AG04449 (cell line): Measurements from ENCODE around the gene ACAP3.

Source experiments
- CTCF ChIA-PET: fragments of 350-600 bp; formaldehyde crosslinking; extraction: SDS; loops from one replicate; lab custom pipeline; 2021; ENCODE audit warnings: antibody characterized with exemption; lab: Yijun Ruan, JAX
- POLR2A ChIA-PET: fragments of 400-600, 350-600 bp; formaldehyde crosslinking; extraction: SDS; loops from one replicate; lab custom pipeline; 2020; ENCODE audit warnings: antibody characterized with exemption, inconsistent platforms; lab: Yijun Ruan, JAX
- DNase-seq: peaks from one replicate; pipeline ENCODE4 v3.0.0-alpha.2; 2010; ENCODE audit warnings: low read depth, low spot score
- H3K4me3 ChIP-seq: 2 replicates; pipeline ENCODE4 v1.5.1; 2011; ENCODE audit warnings: low read depth, mild to moderate bottlenecking, control low read depth, low read length
- CTCF ChIP-seq: IDR thresholded peaks from one replicate; pipeline ENCODE4 v1.5.1; 2011; ENCODE audit warnings: mild to moderate bottlenecking, moderate library complexity, low read length, control low read depth, inconsistent platforms; ENCODE audit not compliant: insufficient read depth; ENCODE audit errors: missing control alignments

ACAP3 gene

GRCh38 chr1:1354271-1355247 lies 46.8 kb upstream of the ACAP3 start:
- DNase-seq, result no peak
- TF ChIP-seq CTCF, result no peak
- H3K4me3 ChIP-seq, result peak overlapping the region; percentile 85
- ChIA-PET CTCF (interaction anchor here (1.0 kb wide), 1 partner anchor 17 kb away, joined by 3 read pairs; no protein-coding TSS in a partner anchor), POLR2A (interaction anchor here (1.0 kb wide), 1 partner anchor 9 kb away, joined by 3 read pairs; no protein-coding TSS in a partner anchor)

- no peak for TF ChIP-seq CTCF
- H3K4me3 ChIP-seq, result peak overlapping the region; percentile 13
- CTCF ChIA-PET, result interaction anchor here (2.4 kb wide), 2 partner anchors 18 to 21 kb away, joined by 10 to 13 read pairs; partner anchors contain the start of gene AURKAIP1
- DNase-seq, result no peak
- POLR2A ChIA-PET, result no interaction called here
These were observed 45.8 kb upstream of the ACAP3 start for GRCh38 chr1:1353389-1354151.

GRCh38 chr1:1352786-1353388 lies 45.2 kb upstream of the ACAP3 start:
- CTCF ChIA-PET, result interaction anchor here (0.9 to 2.4 kb wide), 6 partner anchors 12 to 88 kb away, joined by 3 to 13 read pairs (median 6); partner anchors contain the start of gene AURKAIP1

DNA sequence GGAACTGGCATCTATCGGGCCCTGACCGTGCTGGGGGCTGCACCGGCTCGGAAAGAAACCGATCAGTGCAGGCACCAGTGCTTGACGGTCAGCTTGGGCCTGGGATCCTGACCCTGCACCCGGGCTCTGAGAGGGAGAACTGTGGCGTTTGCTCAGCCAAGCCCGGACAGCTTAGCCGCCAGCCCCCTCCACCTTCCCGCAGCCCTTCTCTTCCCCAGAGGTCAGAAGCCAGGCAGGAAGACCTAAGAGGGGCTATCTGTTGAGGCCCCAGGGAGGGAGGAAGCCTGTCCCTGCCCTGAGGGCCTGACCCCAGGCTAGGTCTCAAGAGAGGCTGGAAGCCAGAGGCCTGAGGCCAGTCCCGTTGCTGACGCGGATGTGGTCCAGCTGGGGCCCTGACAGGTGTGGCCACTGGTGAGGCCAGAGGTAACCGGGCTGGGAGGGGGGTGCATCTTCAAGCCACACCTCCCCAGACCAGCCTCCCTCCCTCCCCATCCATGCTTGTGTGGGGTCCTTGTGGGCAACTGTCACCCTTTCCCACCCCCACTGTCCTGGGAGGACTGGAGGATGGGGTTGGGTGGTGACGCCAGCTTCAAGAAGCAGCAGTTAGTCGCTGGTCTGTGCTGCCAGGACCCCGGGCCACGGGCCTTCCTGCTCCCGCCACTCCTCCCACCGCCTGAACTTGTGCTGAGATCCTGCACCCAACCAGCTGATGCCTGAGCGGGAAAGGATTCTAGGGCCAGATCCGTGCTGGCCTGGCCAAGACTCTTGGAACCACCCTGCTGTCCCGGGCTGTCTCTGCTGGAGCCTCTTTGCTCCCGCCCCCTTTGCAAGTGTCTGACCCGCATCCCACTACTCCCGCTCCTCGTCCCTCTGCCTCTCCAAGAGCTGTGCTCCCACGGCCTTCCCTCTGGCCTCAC lies 44.0 kb upstream of the ACAP3 start:
- DNase-seq, result no peak
- ChIA-PET CTCF (interaction anchor here (0.9 to 2.4 kb wide), 9 partner anchors 10 to 87 kb away, joined by 3 to 13 read pairs (median 4); partner anchors contain the start of gene AURKAIP1), POLR2A (interaction anchor here (0.6 to 2.1 kb wide), 4 partner anchors 9 to 23 kb away, joined by 3 to 12 read pairs (median 6); partner anchors contain the start of gene AURKAIP1)
- no peak for TF ChIP-seq CTCF
- H3K4me3 ChIP-seq, result peak overlapping the region; percentile 18

More at GRCh38 chr1:1352786-1353388, 45.2 kb upstream of the ACAP3 start:
- TF ChIP-seq CTCF, result no peak
- DNase-seq, result no peak
- POLR2A ChIA-PET, result interaction anchor here (1.5 to 2.1 kb wide), 2 partner anchors 19 to 22 kb away, joined by 9 to 12 read pairs; partner anchors contain the start of gene AURKAIP1
- H3K4me3 ChIP-seq, result peak overlapping the region; percentile 8

DNA sequence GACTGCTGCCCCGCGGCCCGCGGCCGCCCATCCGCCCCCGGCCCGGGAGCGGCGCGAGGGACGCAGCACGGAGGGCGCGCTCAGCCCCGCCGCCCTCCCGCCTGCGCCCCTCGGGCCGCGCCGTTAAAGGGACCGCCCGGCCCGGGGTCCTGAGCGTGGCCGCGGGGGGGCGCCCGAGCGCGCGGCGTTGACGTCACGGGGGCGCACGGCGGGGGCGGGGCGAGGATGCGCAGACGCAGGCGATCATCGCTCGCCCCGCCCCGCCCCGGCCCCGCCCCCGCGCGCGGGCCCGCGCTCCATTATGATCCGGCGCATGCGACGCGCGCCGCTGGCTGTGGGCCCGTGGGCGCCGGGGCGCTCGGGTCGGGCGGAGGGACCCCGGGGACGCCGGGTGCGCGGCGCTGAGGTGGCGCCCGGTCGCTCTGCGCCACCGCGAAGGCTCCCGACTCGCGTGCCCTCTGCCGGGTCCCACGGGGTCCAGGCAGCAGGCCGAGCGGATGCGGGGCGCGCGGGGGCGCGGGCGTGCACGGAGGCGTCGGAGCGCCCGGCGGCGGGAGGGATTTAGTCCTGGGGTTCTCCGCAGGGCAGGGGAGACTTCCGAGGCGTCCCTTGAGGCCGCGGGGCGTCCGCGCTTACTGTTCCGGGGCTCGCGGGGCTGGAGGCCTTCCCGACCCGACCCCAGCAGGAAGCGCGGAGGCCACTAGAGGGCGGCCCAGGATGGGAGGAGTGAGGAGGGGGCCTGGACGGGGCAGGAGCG lies 41.7 kb upstream of the ACAP3 start, which contains the start of gene DVL1:
TSS of gene DVL1 (minus strand) at position 163 of the 757 bp plus-strand sequence. CDS start 353 bp downstream, outside the sequence.
- ChIA-PET POLR2A (no interaction called here), CTCF (interaction anchor here (8.3 kb wide), 1 partner anchor 22 kb away, joined by 138 read pairs; the partner anchor contains the start of gene AURKAIP1)
- DNase-seq, result no peak
- peak; percentile 71 for TF ChIP-seq CTCF
- peak within 1 kb of the TSS; percentile 75 for H3K4me3 ChIP-seq
